ENCODE results near the gene NPIPB8. TPM values are rescaled to one million over a fixed set of nuclear protein-coding genes. Genes with fewer than 3 reads are reported as not detected.
A peak's percentile ranks its signal among the peaks of the same experiment; 100 is the strongest.
"Not testable (repeated sequence)": the region's sequence is repeated elsewhere in the genome, so short reads cannot be mapped to it uniquely, and the experiment has no call there.

The NPIPB8 gene
- total and polyA plus RNA-seq, 4 donors: 0.10 to 2.4 (median 1.2) TPM

GRCh38 chr16:28613912-28614311 lies 24.0 kb upstream of the NPIPB8 start:
- H3K27ac ChIP-seq (ENCODE audit: low read depth, low read length); H3K9me3 ChIP-seq (ENCODE audit: control insufficient read depth, insufficient read depth, low read length); H3K4me3 ChIP-seq (ENCODE audit: low read depth, low read length); DNase-seq (ENCODE audit: low read depth in 4 of 6, low spot score in 6 of 6); H3K27me3 ChIP-seq (ENCODE audit: control insufficient read depth, insufficient read depth, low read length); H3K4me1 ChIP-seq (ENCODE audit: control insufficient read depth, insufficient read depth, low read length); H3K36me3 ChIP-seq (ENCODE audit: control insufficient read depth, insufficient read depth, low read length): not testable (repeated sequence)
- WGBS (ENCODE audit: insufficient coverage): 60% methylated on average over 1 of the region's 26 CpGs

DNA sequence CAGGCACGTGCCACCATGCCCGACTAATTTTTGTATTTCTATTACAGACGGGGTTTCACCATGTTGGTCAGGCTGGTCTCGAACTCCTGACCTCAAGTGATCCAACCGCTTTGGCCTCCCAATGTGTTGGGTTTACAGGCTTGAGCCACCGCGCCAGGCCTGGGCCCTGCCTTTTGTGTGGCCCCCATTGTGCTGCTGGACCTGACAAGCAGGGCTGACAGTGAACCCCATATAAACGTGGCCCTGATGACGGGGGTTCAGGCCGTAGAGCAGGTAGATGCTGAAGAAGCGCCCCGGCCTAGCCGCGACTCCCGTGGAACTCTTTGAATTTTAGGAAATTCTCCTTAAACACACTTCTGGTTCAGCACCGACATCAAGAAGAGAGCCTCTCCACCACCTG lies 23.3 kb upstream of the NPIPB8 start:
- not testable (repeated sequence) for H3K27me3 ChIP-seq (ENCODE audit: control insufficient read depth, insufficient read depth, low read length)
- WGBS (ENCODE audit: insufficient coverage): 85% methylated on average over 11 of the region's 16 CpGs

DNA sequence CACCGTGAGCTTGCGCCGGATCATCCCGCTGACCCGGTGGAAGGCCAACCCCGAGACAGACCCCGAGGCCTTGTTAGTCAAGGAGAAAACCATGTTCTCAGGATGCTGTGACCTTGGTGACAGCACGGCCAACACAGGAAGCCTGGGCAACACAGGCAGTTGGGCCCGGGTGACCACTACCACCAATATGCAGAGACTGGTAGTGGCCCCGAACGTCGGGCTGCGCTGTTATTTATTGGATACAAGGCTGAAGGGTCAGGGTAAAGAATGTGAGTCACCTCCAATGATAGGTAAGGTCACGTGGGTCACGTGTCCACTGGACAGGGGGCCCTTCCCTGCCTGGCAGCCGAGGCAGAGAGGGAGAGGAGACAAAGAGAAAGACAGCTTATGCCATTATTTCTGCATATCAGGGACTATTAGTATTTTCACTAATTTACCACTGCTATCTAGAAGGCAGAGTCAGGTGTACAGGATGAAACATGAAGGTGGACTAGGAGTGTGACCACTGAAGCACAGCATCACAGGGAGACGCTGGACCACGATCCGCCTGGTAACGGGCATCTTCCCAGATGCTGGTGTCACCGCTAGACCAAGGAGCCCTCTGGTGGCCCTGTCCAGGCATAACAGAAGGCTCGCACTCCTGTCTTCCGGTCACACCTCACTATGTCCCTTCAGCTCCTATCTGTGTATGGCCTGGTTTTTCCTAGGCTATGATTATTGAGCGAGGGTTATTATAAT lies 22.2 kb upstream of the NPIPB8 start:
- not testable (repeated sequence) for H3K27me3 ChIP-seq (ENCODE audit: control insufficient read depth, insufficient read depth, low read length); H3K4me1 ChIP-seq (ENCODE audit: control insufficient read depth, insufficient read depth, low read length); H3K36me3 ChIP-seq (ENCODE audit: control insufficient read depth, insufficient read depth, low read length); H3K9me3 ChIP-seq (ENCODE audit: control insufficient read depth, insufficient read depth, low read length); H3K4me3 ChIP-seq (ENCODE audit: low read depth, low read length); H3K27ac ChIP-seq (ENCODE audit: low read depth, low read length)
- peak in 4 of 6 donors; percentile 2 to 75 (median 6) for DNase-seq (ENCODE audit: low read depth in 4 of 6, low spot score in 6 of 6)
- WGBS (ENCODE audit: insufficient coverage): 43% methylated on average over 10 of the region's 24 CpGs

More for the DNA sequence above, 23.3 kb upstream of the NPIPB8 start:
- H3K36me3 ChIP-seq (ENCODE audit: control insufficient read depth, insufficient read depth, low read length); H3K4me1 ChIP-seq (ENCODE audit: control insufficient read depth, insufficient read depth, low read length); H3K9me3 ChIP-seq (ENCODE audit: control insufficient read depth, insufficient read depth, low read length); DNase-seq (ENCODE audit: low read depth in 4 of 6, low spot score in 6 of 6); H3K27ac ChIP-seq (ENCODE audit: low read depth, low read length); H3K4me3 ChIP-seq (ENCODE audit: low read depth, low read length): not testable (repeated sequence)

GRCh38 chr16:28616224-28616577 lies 21.7 kb upstream of the NPIPB8 start:
- not testable (repeated sequence) for H3K4me1 ChIP-seq (ENCODE audit: control insufficient read depth, insufficient read depth, low read length); H3K27ac ChIP-seq (ENCODE audit: low read depth, low read length); H3K27me3 ChIP-seq (ENCODE audit: control insufficient read depth, insufficient read depth, low read length); H3K9me3 ChIP-seq (ENCODE audit: control insufficient read depth, insufficient read depth, low read length); H3K36me3 ChIP-seq (ENCODE audit: control insufficient read depth, insufficient read depth, low read length); DNase-seq (ENCODE audit: low read depth in 4 of 6, low spot score in 6 of 6); H3K4me3 ChIP-seq (ENCODE audit: low read depth, low read length)
- 89% methylated on average over 7 of the region's 7 CpGs for WGBS (ENCODE audit: insufficient coverage)

GRCh38 chr16:28616636-28617035 lies 21.2 kb upstream of the NPIPB8 start:
- no peak overlapping the region for H3K4me3 ChIP-seq (ENCODE audit: low read depth, low read length)
- H3K36me3 ChIP-seq (ENCODE audit: control insufficient read depth, insufficient read depth, low read length): peaks cover 2% of the 10 kb centered on the region
- H3K9me3 ChIP-seq (ENCODE audit: control insufficient read depth, insufficient read depth, low read length): no peaks in the 10 kb centered on the region
- H3K27ac ChIP-seq (ENCODE audit: low read depth, low read length): no peak overlapping the region
- no peak for DNase-seq (ENCODE audit: low read depth in 4 of 6, low spot score in 6 of 6)
- H3K4me1 ChIP-seq (ENCODE audit: control insufficient read depth, insufficient read depth, low read length): no peaks in the 10 kb centered on the region
- H3K27me3 ChIP-seq (ENCODE audit: control insufficient read depth, insufficient read depth, low read length): no peaks in the 10 kb centered on the region
- WGBS (ENCODE audit: insufficient coverage): 94% methylated on average over 7 of the region's 7 CpGs

GRCh38 chr16:28617874-28618273 lies 20.0 kb upstream of the NPIPB8 start:
- Histone ChIP-seq H3K27me3 (ENCODE audit: control insufficient read depth, insufficient read depth, low read length) (no peaks in the 10 kb centered on the region), H3K9me3 (ENCODE audit: control insufficient read depth, insufficient read depth, low read length) (no peaks in the 10 kb centered on the region), H3K36me3 (ENCODE audit: control insufficient read depth, insufficient read depth, low read length) (peaks cover 2% of the 10 kb centered on the region), H3K27ac (ENCODE audit: low read depth, low read length) (no peak overlapping the region), H3K4me3 (ENCODE audit: low read depth, low read length) (no peak overlapping the region), H3K4me1 (ENCODE audit: control insufficient read depth, insufficient read depth, low read length) (peaks cover 8% of the 10 kb centered on the region)
- DNase-seq (ENCODE audit: low read depth in 4 of 6, low spot score in 6 of 6): no peak
- 100% methylated on average over 1 of the region's 4 CpGs for WGBS (ENCODE audit: insufficient coverage)

DNA sequence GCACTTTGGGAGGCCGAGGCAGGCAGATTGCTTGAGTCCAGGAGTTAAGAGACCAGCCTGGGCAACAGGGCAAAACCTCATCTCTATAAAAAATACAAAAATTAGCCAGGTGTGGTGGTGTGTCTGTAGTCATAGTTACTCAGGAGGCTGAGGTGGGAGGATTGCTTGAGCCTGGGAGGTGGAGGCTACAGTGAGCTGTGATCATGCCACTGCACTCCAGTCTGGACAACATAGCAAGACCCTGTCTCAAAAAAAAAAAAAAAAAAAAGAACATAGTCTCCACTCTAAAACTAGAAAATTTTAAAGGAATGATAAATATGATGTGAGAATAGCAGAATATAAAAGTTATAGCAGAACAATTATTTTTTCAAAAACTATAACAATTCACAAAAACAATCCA lies 17.5 kb upstream of the NPIPB8 start:
- H3K27ac ChIP-seq (ENCODE audit: low read depth, low read length); H3K9me3 ChIP-seq (ENCODE audit: control insufficient read depth, insufficient read depth, low read length); H3K4me3 ChIP-seq (ENCODE audit: low read depth, low read length); DNase-seq (ENCODE audit: low read depth in 4 of 6, low spot score in 6 of 6); H3K27me3 ChIP-seq (ENCODE audit: control insufficient read depth, insufficient read depth, low read length); H3K36me3 ChIP-seq (ENCODE audit: control insufficient read depth, insufficient read depth, low read length): not testable (repeated sequence)
- peaks cover 11% of the 10 kb centered on the region for H3K4me1 ChIP-seq (ENCODE audit: control insufficient read depth, insufficient read depth, low read length)
- no CpG with 5 or more reads among the region's 1 CpG for WGBS (ENCODE audit: insufficient coverage)

DNA sequence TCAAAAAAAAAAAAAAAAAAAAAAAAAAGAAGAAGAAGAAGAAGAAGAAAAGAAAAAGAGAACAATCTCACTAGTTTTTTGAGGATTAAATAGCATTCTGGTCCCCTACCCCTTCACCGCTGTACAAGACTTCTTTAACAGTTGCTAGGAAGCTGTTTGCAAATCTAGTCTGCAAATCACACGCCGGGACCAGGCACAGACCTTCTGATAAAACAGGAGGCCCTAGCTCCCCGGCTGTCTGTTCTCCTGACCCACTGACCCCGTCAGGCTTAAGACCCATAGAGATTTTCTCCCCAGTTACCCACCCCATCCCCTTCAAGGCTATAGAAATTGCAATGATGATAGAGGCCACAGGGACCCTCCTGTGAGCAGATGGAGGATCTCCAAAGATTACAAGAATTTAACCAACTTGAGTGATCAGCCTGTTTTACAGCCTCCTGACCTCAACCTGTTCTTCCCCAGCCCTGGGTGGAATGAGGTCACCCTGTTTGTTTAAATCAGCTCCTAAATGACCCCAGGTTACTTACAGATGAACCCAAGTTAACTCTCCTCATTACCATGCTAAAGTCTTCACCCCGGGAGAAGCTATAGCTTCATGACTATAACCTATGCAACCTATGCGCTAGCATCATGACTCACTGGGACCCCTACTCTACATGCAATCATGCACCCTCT lies 16.2 kb upstream of the NPIPB8 start:
- no peaks in the 10 kb centered on the region for H3K27me3 ChIP-seq (ENCODE audit: control insufficient read depth, insufficient read depth, low read length)
- peaks cover 11% of the 10 kb centered on the region for H3K4me1 ChIP-seq (ENCODE audit: control insufficient read depth, insufficient read depth, low read length)
- no peak overlapping the region for H3K4me3 ChIP-seq (ENCODE audit: low read depth, low read length)
- DNase-seq (ENCODE audit: low read depth in 4 of 6, low spot score in 6 of 6): peak in 1 of 6 donors; percentile 0
- peaks cover 2% of the 10 kb centered on the region for H3K36me3 ChIP-seq (ENCODE audit: control insufficient read depth, insufficient read depth, low read length)
- H3K27ac ChIP-seq (ENCODE audit: low read depth, low read length): no peak overlapping the region
- 70% methylated on average over 3 of the region's 7 CpGs for WGBS (ENCODE audit: insufficient coverage)
- H3K9me3 ChIP-seq (ENCODE audit: control insufficient read depth, insufficient read depth, low read length): no peaks in the 10 kb centered on the region

GRCh38 chr16:28622532-28623171 lies 15.2 kb upstream of the NPIPB8 start:
- H3K36me3 ChIP-seq (ENCODE audit: control insufficient read depth, insufficient read depth, low read length); H3K27ac ChIP-seq (ENCODE audit: low read depth, low read length); H3K27me3 ChIP-seq (ENCODE audit: control insufficient read depth, insufficient read depth, low read length); H3K9me3 ChIP-seq (ENCODE audit: control insufficient read depth, insufficient read depth, low read length): not testable (repeated sequence)
- 43% methylated on average over 23 of the region's 24 CpGs for WGBS (ENCODE audit: insufficient coverage)
- H3K4me1 ChIP-seq (ENCODE audit: control insufficient read depth, insufficient read depth, low read length): peaks cover 11% of the 10 kb centered on the region
- H3K4me3 ChIP-seq (ENCODE audit: low read depth, low read length): peak overlapping the region; percentile 27
- peak in 1 of 6 donors; percentile 0 for DNase-seq (ENCODE audit: low read depth in 4 of 6, low spot score in 6 of 6)

Measured in spinal cord (tissue), 10 donors.